B cell (primary cell): ENCODE data around the gene OR6K6. TPM values are rescaled to one million over a fixed set of nuclear protein-coding genes. Genes with fewer than 3 reads are reported as not detected.

ENCODE experiments used
- ATAC-seq: fragments of 200-7000 bp; cut with Tn5 transposase; one replicate; pipeline ENCODE4 v1.10.0; 2021; ENCODE audit warnings: low read depth, mild to moderate bottlenecking, moderate number of reproducible peaks, moderate library complexity
- CTCF ChIA-PET: fragments of 350-600 bp; sonication (Branson Sonifier 250); formaldehyde crosslinking; loops from one replicate; lab custom pipeline; 2021; ENCODE audit warnings: antibody characterized with exemption, inconsistent platforms; lab: Charles Lee
- POLR2A ChIA-PET: fragments of 350-600 bp; sonication (Branson Sonifier 250); formaldehyde crosslinking; loops from one replicate; lab custom pipeline; 2021; ENCODE audit warnings: antibody characterized with exemption; lab: Charles Lee
- DNase-seq: peaks from one replicate; pipeline ENCODE4 v3.0.0; 2013
- H2AFZ ChIP-seq: 2 replicates; pipeline ENCODE4 v1.6.1; 2012; ENCODE audit warnings: mild to moderate bottlenecking, low read depth, low read length; ENCODE audit not compliant: insufficient read depth, poor library complexity, severe bottlenecking
- H3K27ac ChIP-seq, 2 donors: 1 replicate in 1 of 2; 2 replicates in 1 of 2; pipeline ENCODE4 v1.5.1; 2012 to 2013; ENCODE audit warnings: low read length in 2 of 2, mild to moderate bottlenecking in 2 of 2, moderate library complexity in 1 of 2
- H3K27me3 ChIP-seq, 4 experiments: fragments of 200-600 bp in 1 of 4; sonication (generic) in 1 of 4; replicated peaks in 1 of 4; 1 replicate in 2 of 4; 2 replicates in 2 of 4; pipeline versions ENCODE4 v1.6.1 to v1.7.0; 2013 to 2016; ENCODE audit warnings: low read length in 3 of 4, mild to moderate bottlenecking in 2 of 4, mixed read lengths in 1 of 4, moderate library complexity in 1 of 4; ENCODE audit not compliant: insufficient read depth in 4 of 4, control insufficient read depth in 3 of 4; ENCODE audit errors: control extremely low read depth in 1 of 4
- H3K36me3 ChIP-seq, 2 experiments: replicated peaks in 1 of 2; 1 replicate in 1 of 2; 2 replicates in 1 of 2; pipeline versions ENCODE4 v1.6.1 to v1.7.1; 2013; ENCODE audit warnings: low read length in 1 of 2; ENCODE audit not compliant: insufficient read depth in 2 of 2, control insufficient read depth in 1 of 2; ENCODE audit errors: control extremely low read depth in 1 of 2, extremely low read depth in 1 of 2
- H3K4me1 ChIP-seq, 2 donors: fragments of 200-600 bp in 1 of 2; sonication (generic) in 1 of 2; 1 replicate in 1 of 2; 2 replicates in 1 of 2; pipeline versions ENCODE4 v1.5.1 to v1.6.1; 2013 to 2017; ENCODE audit warnings: low read length in 2 of 2; ENCODE audit not compliant: control insufficient read depth in 2 of 2, insufficient read depth in 2 of 2
- H3K4me2 ChIP-seq: replicated peaks from 2 replicates; pipeline ENCODE3; 2012; ENCODE audit warnings: mild to moderate bottlenecking, low read depth, low read length; ENCODE audit not compliant: poor library complexity, severe bottlenecking
- H3K4me3 ChIP-seq, 5 experiments: fragments of 200-600 bp in 1 of 5; sonication (generic) in 1 of 5; 1 replicate in 3 of 5; 2 replicates in 2 of 5; pipeline versions ENCODE4 v1.5.1 to v1.7.0; 2011 to 2016; ENCODE audit warnings: low read length in 4 of 5, mild to moderate bottlenecking in 4 of 5, low read depth in 2 of 5, control low read depth in 1 of 5, moderate library complexity in 1 of 5; ENCODE audit not compliant: insufficient read depth in 1 of 5; ENCODE audit errors: control extremely low read depth in 1 of 5, extremely low read depth in 1 of 5
- H3K79me2 ChIP-seq: fragments of 200-600 bp; sonication (generic); one replicate; pipeline ENCODE4 v1.6.0; 2016; ENCODE audit warnings: low read length; ENCODE audit not compliant: control insufficient read depth, insufficient read depth
- H3K9ac ChIP-seq: fragments of 200-600 bp; sonication (generic); 2 replicates; pipeline ENCODE4 v1.6.1; 2017; ENCODE audit warnings: mild to moderate bottlenecking, low read length, moderate library complexity
- H3K9me3 ChIP-seq, 3 donors: one replicate each; pipeline versions ENCODE4 v1.6.1 to v1.7.1; 2013; ENCODE audit warnings: low read length in 2 of 3; ENCODE audit not compliant: control insufficient read depth in 2 of 3, insufficient read depth in 1 of 3; ENCODE audit errors: control extremely low read depth in 1 of 3
- H4K20me1 ChIP-seq: 2 replicates; pipeline ENCODE4 v1.6.0; 2012; ENCODE audit warnings: mild to moderate bottlenecking, low read length; ENCODE audit not compliant: insufficient read depth, control insufficient read depth, poor library complexity, severe bottlenecking
- H3K27ac Mint-ChIP-seq: one replicate; pipeline ENCODE4 v1.8.0; 2021; ENCODE audit warnings: mixed read lengths
- H3K27me3 Mint-ChIP-seq: one replicate; pipeline ENCODE4 v1.8.0; 2021; ENCODE audit warnings: mixed read lengths
- H3K4me1 Mint-ChIP-seq: one replicate; pipeline ENCODE4 v1.8.0; 2021; ENCODE audit warnings: mixed read lengths
- H3K4me3 Mint-ChIP-seq: one replicate; pipeline ENCODE4 v1.8.0; 2021; ENCODE audit warnings: mixed read lengths
- H3K9me3 Mint-ChIP-seq: one replicate; pipeline ENCODE4 v1.8.0; 2022; ENCODE audit warnings: mixed read lengths; ENCODE audit not compliant: insufficient read depth
- EZH2 ChIP-seq: IDR thresholded peaks from 2 replicates; pipeline ENCODE4 v1.6.1; 2012; ENCODE audit warnings: borderline replicate concordance, low read depth, mild to moderate bottlenecking, moderate library complexity, low read length; ENCODE audit not compliant: insufficient read depth, poor library complexity, severe bottlenecking
- WGBS: methylation state at CpG from one replicate; pipeline ENCODE4 v1.1.5; 2013; ENCODE audit warnings: missing lambda C conversion rate; ENCODE audit not compliant: insufficient coverage; 5-methylcytosine and 5-hydroxymethylcytosine counted together
- intact Hi-C: fragments of 100-400 bp; cut with micrococcal nuclease; formaldehyde crosslinking; loops from one replicate; pipeline ENCODE4 v1.10.0; 2022
- polyA plus RNA-seq: library from polyadenylated mRNA; depleted of rRNA; stranded (reverse); fragments of >200 nt; gene quantifications from 2 replicates; pipeline ENCODE4 v1.2.3, GENCODE V29; 2012
- total RNA-seq, 2 donors: library from RNA; stranded (reverse); fragments of 120-200 nt in 1 of 2; gene quantifications; 1 replicate in 1 of 2; 2 replicates in 1 of 2; pipeline versions ENCODE4 v1.2.3 to v1.2.4, GENCODE V29; 2013 to 2022
- TF ChIP-seq, protein P1 (sequence below): fragments of 200-600 bp; IDR thresholded peaks from one replicate; pipeline ENCODE4 v1.8.0; 2022; ENCODE audit warnings: antibody characterized with exemption, mild to moderate bottlenecking

Gene OR6K6
- total and polyA plus RNA-seq, 2 donors (not counting 1 experiment from before 2014, with no cell fraction given) = not detected

DNA sequence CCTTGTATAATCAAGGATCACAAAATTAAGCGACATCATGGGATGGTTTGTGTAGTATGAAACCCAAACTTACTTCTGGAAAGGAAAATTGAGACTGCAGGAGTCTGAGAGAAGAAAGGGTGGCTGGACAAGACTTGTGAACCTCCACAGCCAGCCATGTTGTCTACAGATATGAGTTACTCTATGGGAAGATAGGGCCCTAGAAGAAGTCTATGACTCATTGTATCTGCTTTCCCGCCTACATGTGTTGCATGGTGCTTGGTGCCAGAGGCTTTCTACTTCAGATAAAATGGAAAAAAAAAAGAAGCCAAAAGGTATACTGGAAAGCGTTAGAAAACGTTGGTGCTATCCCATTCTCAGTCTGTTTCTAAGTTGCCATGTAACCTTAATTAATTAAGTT is 45.2 kb downstream of the OR6K6 start:
- Mint-ChIP-seq H3K9me3 (no peaks in the 10 kb centered on the region), H3K27me3 (peaks cover 30% of the 10 kb centered on the region), H3K27ac (no peak overlapping the region), H3K4me1 (peaks cover 3% of the 10 kb centered on the region), H3K4me3 (no peak overlapping the region)
- H3K36me3 ChIP-seq = no peaks in the 10 kb centered on the region
- CTCF ChIA-PET = no interaction called here
- H3K9me3 ChIP-seq = no peaks in the 10 kb centered on the region
- no peak for TF ChIP-seq EZH2
- TF ChIP-seq, protein P1, sequence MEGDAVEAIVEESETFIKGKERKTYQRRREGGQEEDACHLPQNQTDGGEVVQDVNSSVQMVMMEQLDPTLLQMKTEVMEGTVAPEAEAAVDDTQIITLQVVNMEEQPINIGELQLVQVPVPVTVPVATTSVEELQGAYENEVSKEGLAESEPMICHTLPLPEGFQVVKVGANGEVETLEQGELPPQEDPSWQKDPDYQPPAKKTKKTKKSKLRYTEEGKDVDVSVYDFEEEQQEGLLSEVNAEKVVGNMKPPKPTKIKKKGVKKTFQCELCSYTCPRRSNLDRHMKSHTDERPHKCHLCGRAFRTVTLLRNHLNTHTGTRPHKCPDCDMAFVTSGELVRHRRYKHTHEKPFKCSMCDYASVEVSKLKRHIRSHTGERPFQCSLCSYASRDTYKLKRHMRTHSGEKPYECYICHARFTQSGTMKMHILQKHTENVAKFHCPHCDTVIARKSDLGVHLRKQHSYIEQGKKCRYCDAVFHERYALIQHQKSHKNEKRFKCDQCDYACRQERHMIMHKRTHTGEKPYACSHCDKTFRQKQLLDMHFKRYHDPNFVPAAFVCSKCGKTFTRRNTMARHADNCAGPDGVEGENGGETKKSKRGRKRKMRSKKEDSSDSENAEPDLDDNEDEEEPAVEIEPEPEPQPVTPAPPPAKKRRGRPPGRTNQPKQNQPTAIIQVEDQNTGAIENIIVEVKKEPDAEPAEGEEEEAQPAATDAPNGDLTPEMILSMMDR = no peak
- H3K27ac ChIP-seq = no peak overlapping the region
- DNase-seq = no peak
- H3K4me3 ChIP-seq = no peak overlapping the region
- POLR2A ChIA-PET = no interaction called here
- no peaks in the 10 kb centered on the region for H4K20me1 ChIP-seq
- no peak for ATAC-seq
- H2AFZ ChIP-seq = no peak overlapping the region
- H3K79me2 ChIP-seq = no peaks in the 10 kb centered on the region
- no peaks in the 10 kb centered on the region for H3K4me1 ChIP-seq
- peaks cover 0 to 8% (median 0%) of the 10 kb centered on the region in 4 experiments for H3K27me3 ChIP-seq
- H3K4me2 ChIP-seq = no peak overlapping the region
- 88% methylated on average over 1 of the region's 4 CpGs for WGBS
- no peak overlapping the region for H3K9ac ChIP-seq
- intact Hi-C loops = no loop called here

DNA sequence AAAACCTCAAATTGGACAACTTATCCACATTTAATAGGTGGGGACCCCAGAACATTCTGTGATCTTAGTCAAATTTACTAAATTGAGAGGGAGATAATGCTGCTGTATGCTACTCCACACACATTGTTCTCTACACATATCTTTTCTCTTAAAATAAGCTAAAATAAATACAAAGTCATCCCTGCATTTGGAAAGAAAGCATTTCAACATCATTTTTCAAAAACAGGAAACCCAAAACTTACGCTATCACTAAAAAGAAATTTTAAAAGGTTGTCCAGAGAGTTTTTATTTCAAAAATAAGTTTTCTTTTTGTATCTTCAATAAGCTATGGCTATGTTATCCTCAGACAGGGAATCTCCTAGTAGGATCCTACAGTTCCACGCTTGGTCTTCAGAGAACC is 46.0 kb downstream of the OR6K6 start:
- peaks cover 30% of the 10 kb centered on the region for H3K27me3 Mint-ChIP-seq
- no peak for ATAC-seq
- POLR2A ChIA-PET = no interaction called here

More for the DNA sequence above, 46.0 kb downstream of the OR6K6 start:
- H3K9me3 ChIP-seq = no peaks in the 10 kb centered on the region
- no peaks in the 10 kb centered on the region for H3K79me2 ChIP-seq
- no peak overlapping the region for H3K27ac Mint-ChIP-seq
- no peak overlapping the region for H3K4me3 Mint-ChIP-seq
- no peak overlapping the region for H3K9ac ChIP-seq
- 100% methylated on average over 1 of the region's 2 CpGs for WGBS
- peaks cover 0 to 8% (median 0%) of the 10 kb centered on the region in 4 experiments for H3K27me3 ChIP-seq
- H3K4me1 Mint-ChIP-seq = peaks cover 3% of the 10 kb centered on the region
- H4K20me1 ChIP-seq = no peaks in the 10 kb centered on the region
- CTCF ChIA-PET = no interaction called here
- intact Hi-C loops = no loop called here
- H3K27ac ChIP-seq = no peak overlapping the region
- H3K9me3 Mint-ChIP-seq = no peaks in the 10 kb centered on the region
- no peak for DNase-seq
- H3K4me3 ChIP-seq = no peak overlapping the region
- H2AFZ ChIP-seq = no peak overlapping the region
- H3K4me1 ChIP-seq = no peaks in the 10 kb centered on the region
- H3K4me2 ChIP-seq = no peak overlapping the region
- H3K36me3 ChIP-seq = no peaks in the 10 kb centered on the region
- TF ChIP-seq, protein P1 = no peak
- TF ChIP-seq EZH2 = no peak
